ENCODE data around the gene MBD4.
A peak's percentile ranks its signal among the peaks of the same experiment; 100 is the strongest.
"Not testable (repeated sequence)": the region's sequence is repeated elsewhere in the genome, so short reads cannot be mapped to it uniquely, and the experiment has no call there.

The MBD4 gene

DNA sequence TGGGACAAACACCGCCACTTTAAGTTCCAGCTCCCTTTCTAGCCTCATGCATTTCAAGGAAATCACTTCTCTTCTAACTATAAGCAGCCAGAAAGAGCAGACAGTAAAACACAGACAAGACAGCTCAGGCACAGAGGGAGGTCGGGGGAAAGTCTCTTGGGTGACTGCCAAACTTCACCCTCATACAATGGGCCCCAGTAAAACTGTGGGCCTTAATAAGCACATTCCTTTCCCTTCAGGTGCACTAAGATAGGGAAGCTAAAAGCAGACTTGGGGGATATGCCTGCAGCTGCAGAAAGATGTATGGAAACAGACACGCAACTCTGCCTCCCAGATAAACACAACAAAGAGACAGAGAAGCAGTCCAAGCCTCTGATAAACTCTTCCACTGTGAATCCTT lies 26.5 kb downstream of the MBD4 start:
- H3K27ac Mint-ChIP-seq; H3K4me1 Mint-ChIP-seq; DNase-seq (ENCODE audit: low spot score in 2 of 2); H3K4me3 Mint-ChIP-seq; ATAC-seq; H3K9me3 Mint-ChIP-seq; H3K36me3 Mint-ChIP-seq: not testable (repeated sequence)

DNA sequence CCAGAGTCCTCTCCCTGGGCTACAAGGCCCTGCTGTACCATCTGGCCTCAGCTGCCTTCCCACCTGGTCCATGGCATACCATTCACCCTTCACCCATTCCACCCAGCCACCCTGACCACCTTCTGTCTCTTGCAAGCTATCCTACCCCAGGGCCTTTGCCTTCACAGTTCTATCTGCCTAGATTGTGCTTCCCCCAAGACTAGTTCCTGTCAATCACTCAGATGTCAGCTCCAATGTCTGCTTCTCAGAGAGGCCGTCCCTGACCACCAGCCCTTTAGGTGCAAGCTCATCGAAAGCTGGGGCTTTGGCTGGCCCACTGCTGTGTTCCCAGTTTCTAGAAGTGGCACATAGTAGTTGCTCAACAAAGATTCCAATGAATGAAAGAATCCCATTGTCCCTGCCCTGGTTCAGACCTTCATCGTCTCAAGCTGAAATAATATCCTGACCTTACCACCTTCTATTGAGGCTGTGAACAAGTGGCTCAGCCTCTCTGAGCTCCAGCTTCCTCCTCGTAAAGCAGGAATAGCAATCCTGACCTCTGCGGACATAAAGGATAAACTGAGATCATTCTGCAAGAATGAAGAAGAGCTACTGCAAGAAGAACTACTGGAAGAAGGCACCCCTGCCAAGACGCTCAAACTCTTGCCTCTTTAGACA lies 27.1 kb downstream of the MBD4 start:
- no peaks in the 10 kb centered on the region for H3K4me1 Mint-ChIP-seq
- H3K27ac Mint-ChIP-seq: no peak overlapping the region
- ATAC-seq: no peak
- no peak overlapping the region for H3K4me3 Mint-ChIP-seq
- no peaks in the 10 kb centered on the region for H3K36me3 Mint-ChIP-seq
- no peak for DNase-seq (ENCODE audit: low spot score in 2 of 2)
- no peaks in the 10 kb centered on the region for H3K9me3 Mint-ChIP-seq

DNA sequence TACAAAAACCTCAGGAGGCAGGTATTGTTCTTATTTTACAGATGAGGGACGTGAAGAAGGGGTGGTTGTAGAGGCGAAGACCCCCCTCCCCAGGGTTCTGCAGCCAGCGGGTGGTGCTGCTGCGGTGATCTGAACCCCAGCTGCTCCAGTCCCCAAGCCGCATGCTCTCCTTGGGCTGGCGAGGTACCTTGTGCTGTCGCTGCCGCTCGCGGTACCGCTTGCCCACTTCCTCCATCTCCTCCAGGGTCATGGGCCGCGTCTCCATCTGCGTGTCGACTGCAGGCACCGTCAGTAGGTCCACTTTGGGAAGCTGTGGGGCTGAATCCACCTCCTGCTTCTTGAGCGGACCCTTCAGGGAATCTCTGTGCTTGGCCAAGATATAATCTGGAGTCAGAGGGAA lies 28.8 kb downstream of the MBD4 start:
- no peak overlapping the region for H3K27ac Mint-ChIP-seq
- H3K36me3 Mint-ChIP-seq: no peaks in the 10 kb centered on the region
- no peaks in the 10 kb centered on the region for H3K9me3 Mint-ChIP-seq
- DNase-seq (ENCODE audit: low spot score in 2 of 2) (no peak), ATAC-seq (no peak)
- H3K4me1 Mint-ChIP-seq: no peaks in the 10 kb centered on the region
- H3K4me3 Mint-ChIP-seq: no peak overlapping the region

DNA sequence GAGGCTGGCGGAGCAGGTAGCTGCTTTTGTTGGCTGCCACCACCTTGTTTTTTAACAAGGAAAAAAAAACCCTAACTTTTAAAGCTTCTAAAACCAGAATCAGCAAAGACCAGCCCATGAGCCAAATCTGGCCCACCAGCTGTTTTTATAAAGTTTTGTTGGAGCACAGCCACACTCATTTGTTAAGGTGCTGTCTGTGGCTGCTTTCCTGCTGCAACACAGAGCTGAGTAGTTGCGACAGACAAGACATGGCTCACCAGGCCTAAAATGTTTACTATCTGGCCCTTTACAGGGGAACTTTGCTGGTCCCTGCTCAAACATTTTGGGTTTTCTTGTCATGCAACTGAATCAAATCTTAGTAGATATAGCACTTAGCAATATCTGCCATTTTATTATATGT lies 30.2 kb downstream of the MBD4 start:
- H3K36me3 Mint-ChIP-seq: no peaks in the 10 kb centered on the region
- no peak for ATAC-seq
- DNase-seq (ENCODE audit: low spot score in 2 of 2): no peak
- H3K4me3 Mint-ChIP-seq: no peak overlapping the region
- no peak overlapping the region for H3K27ac Mint-ChIP-seq
- no peaks in the 10 kb centered on the region for H3K9me3 Mint-ChIP-seq
- no peaks in the 10 kb centered on the region for H3K4me1 Mint-ChIP-seq

DNA sequence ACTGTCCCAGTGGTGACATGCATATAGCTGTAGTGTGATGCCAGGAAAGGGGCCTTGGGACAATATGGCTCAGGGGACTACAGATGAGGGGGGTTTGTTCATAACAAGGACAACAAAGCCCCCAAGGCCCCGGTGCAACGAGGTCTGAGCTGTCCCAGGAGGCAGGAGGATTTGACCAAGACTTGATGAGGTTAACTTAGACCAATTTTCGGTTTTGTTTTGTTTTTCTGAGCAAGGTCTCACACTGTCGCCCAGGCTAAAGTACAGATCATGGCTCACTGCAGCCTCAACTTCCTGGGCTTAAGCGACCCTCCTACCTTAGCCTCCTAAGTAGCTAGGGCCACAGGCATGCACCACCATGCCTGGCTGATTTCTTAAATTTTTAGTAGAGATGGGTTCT lies 35.1 kb downstream of the MBD4 start:
- H3K4me1 Mint-ChIP-seq: no peaks in the 10 kb centered on the region
- DNase-seq (ENCODE audit: low spot score in 2 of 2) (no peak), ATAC-seq (no peak)
- H3K4me3 Mint-ChIP-seq: no peak overlapping the region
- no peaks in the 10 kb centered on the region for H3K36me3 Mint-ChIP-seq
- H3K9me3 Mint-ChIP-seq: no peaks in the 10 kb centered on the region
- H3K27ac Mint-ChIP-seq: no peak overlapping the region

DNA sequence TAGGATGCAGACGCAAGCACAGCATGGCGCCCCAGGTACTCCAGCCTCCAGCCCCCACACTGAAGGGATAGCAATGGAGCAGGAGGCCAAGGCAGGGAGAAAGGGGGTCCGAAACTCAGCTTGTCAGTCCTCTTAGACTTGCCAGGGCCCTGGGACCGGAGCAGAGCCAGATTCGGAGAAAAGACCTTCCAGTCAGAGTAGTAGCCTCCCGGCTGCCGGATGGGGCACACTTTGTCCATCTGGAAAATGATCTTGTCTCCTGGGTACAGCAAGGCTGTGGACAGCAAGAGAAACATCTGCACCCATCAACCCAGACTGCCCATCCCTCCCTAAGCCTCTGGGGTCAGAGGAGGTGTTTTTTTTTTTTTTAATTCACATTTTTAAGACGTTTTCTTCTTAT lies 35.6 kb downstream of the MBD4 start:
- H3K9me3 Mint-ChIP-seq: no peaks in the 10 kb centered on the region
- no peak for DNase-seq (ENCODE audit: low spot score in 2 of 2)
- no peaks in the 10 kb centered on the region for H3K4me1 Mint-ChIP-seq
- H3K36me3 Mint-ChIP-seq: no peaks in the 10 kb centered on the region
- no peak overlapping the region for H3K27ac Mint-ChIP-seq
- H3K4me3 Mint-ChIP-seq: no peak overlapping the region
- ATAC-seq: no peak

DNA sequence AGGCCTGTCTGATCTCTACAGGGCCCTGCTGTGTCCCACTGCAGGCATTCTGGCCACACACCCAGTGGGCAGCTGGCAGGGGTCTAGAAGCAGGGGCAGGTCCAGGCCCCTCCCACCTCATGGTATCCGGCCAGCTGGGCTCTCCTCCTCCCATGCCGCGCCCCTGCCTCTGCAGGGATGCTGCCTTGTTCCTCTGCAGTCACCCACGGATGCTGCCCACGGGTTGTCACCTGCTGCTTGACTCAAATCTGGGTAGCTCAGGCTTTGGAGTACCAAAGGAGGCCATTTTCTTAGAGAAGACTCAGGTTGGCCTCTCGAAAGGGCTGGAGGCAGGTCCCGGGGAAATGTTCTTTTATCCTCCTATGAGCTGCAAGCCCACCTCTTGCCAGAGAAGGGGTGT lies 36.3 kb downstream of the MBD4 start:
- Mint-ChIP-seq H3K27ac (no peak overlapping the region), H3K36me3 (no peaks in the 10 kb centered on the region), H3K4me3 (no peak overlapping the region), H3K4me1 (peaks cover 4% of the 10 kb centered on the region), H3K9me3 (no peaks in the 10 kb centered on the region)
- ATAC-seq: no peak
- DNase-seq (ENCODE audit: low spot score in 2 of 2): no peak

DNA sequence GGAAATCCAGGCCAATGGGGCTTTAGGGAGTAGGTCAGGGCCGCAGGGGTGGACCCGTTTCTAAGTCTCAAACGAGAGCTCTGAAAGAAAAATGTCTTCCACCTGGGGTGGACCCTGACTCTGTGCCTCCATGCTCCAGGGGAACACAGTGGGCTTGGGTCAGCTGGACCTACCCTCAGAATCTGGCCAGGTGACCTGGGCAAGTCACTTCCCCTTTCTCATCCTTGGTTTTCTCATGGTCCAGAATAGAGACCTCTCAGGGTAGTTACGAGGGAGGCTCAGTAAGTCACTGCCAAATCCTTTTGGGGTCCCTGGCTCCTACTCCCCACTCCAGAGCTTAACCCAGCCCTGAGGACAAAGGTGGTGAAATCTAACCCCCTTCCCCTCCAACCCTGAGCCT lies 37.1 kb downstream of the MBD4 start:
- Mint-ChIP-seq H3K27ac (no peak overlapping the region), H3K36me3 (peaks cover 2% of the 10 kb centered on the region), H3K4me3 (no peak overlapping the region), H3K4me1 (peaks cover 12% of the 10 kb centered on the region), H3K9me3 (no peaks in the 10 kb centered on the region)
- no peak for DNase-seq (ENCODE audit: low spot score in 2 of 2)
- ATAC-seq: no peak

DNA sequence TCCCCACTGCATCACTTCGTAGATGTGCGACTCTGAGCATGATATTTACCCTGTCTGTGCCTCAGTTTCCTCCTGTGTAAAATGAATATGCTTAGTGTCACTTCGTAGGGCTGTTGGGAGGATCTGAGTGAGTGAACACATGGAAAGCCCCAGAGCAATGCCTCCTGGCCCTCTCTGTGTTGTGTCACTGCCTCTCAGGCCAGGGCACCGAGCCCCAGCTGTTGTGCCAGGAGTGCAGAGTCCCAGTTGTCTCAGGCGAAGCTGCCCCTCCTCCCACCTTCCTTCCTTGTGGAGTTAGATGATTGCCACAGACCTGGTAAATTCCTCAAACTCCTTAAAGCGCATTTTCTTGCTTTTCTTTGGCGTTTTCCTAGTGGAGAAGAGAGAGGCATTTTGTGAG lies 37.5 kb downstream of the MBD4 start:
- Mint-ChIP-seq H3K9me3 (no peaks in the 10 kb centered on the region), H3K36me3 (peaks cover 6% of the 10 kb centered on the region), H3K4me3 (no peak overlapping the region), H3K4me1 (peaks cover 16% of the 10 kb centered on the region), H3K27ac (no peak overlapping the region)
- DNase-seq (ENCODE audit: low spot score in 2 of 2) (no peak), ATAC-seq (no peak)

DNA sequence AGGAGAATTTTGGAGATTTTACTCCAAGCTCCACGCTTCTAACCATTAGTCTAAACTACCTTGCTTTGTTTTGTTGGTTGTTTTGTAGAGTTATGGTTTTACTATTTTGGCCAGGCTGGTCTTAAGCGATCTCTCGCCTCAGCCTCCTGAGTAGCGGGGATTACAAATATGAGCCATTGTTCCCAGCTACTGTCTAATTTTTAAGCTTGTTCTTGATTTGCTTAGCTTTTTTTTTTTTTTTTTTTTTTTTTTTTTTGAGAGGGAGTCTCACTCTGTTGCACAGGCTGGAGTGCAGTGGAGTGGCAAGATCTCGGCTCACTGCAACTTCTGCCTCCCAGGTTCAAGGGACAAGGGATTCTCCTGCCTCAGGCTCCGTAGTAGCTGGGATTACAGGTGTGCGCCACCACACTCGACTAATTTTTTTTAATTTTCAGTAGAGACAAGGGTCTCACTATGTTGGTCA lies 39.8 kb downstream of the MBD4 start:
- Mint-ChIP-seq H3K4me1 (peaks cover 28% of the 10 kb centered on the region), H3K27ac (peak overlapping the region; percentile 98), H3K36me3 (peaks cover 29% of the 10 kb centered on the region), H3K9me3 (no peaks in the 10 kb centered on the region), H3K4me3 (peak overlapping the region; percentile 92)
- ATAC-seq (peak; percentile 36), DNase-seq (ENCODE audit: low spot score in 2 of 2) (no peak)

DNA sequence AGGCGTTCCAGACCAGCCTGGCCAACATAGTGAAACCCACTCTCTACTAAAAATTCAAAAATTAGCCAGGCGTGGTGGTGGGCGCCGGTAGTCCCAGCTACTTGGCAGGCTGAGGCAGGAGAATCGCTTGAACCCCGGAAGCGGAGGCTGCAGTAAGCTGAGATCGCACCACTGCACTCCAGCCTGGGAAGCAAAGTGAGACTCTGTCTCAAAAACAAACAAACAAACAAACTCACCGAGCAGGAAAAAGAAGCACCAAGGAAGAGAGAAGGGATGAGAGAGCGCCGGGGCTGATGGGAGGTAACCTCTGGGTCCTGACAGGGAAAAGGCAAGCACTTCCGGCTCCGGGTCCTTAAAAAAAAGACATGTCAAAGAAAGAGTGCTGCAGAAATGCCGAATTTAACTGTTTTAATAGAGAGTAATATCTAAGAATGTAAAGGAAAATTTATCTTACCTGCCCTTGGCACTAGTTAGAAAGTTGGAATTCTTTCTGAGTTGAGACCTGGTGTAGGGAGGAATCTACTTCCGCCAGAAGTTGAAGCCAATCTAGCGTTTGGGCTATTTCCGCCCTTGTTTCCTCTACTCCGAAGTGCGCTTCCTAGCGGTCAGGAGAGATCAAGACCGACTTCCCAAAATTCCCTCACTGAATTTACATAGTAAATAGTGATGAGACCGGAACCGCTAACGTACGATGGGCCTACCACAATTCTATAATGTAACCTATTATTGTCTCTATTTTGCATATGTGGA lies 40.4 kb downstream of the MBD4 start:
- Mint-ChIP-seq H3K36me3 (peaks cover 35% of the 10 kb centered on the region), H3K4me1 (peaks cover 33% of the 10 kb centered on the region), H3K9me3 (no peaks in the 10 kb centered on the region), H3K27ac (peak overlapping the region; percentile 98), H3K4me3 (peak overlapping the region; percentile 92)
- ATAC-seq (peak; percentile 81), DNase-seq (ENCODE audit: low spot score in 2 of 2) (peak; percentile 38 to 82)

DNA sequence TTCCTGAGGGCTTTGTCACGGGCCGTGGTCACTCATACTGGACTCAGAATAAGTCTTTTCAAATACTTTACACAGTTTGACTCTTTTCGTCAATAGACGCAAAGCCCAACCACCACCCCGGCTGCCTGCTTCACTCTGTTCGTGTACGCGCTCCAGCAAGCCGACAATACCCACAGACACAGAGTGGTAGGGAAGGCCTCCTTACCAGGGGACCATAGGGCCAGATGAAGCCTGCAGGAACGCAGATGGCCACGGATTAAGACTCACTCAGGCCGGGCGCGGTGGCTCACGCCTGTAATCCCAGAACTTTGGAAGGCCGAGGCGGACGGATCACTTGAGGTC lies 41.0 kb downstream of the MBD4 start:
- ATAC-seq: peak; percentile 43
- peaks cover 33% of the 10 kb centered on the region for H3K4me1 Mint-ChIP-seq
- peak overlapping the region; percentile 98 for H3K27ac Mint-ChIP-seq
- H3K4me3 Mint-ChIP-seq: peak overlapping the region; percentile 92
- peaks cover 39% of the 10 kb centered on the region for H3K36me3 Mint-ChIP-seq
- peak in 1 of 2 donors; percentile 60 for DNase-seq (ENCODE audit: low spot score in 2 of 2)
- H3K9me3 Mint-ChIP-seq: no peaks in the 10 kb centered on the region

DNA sequence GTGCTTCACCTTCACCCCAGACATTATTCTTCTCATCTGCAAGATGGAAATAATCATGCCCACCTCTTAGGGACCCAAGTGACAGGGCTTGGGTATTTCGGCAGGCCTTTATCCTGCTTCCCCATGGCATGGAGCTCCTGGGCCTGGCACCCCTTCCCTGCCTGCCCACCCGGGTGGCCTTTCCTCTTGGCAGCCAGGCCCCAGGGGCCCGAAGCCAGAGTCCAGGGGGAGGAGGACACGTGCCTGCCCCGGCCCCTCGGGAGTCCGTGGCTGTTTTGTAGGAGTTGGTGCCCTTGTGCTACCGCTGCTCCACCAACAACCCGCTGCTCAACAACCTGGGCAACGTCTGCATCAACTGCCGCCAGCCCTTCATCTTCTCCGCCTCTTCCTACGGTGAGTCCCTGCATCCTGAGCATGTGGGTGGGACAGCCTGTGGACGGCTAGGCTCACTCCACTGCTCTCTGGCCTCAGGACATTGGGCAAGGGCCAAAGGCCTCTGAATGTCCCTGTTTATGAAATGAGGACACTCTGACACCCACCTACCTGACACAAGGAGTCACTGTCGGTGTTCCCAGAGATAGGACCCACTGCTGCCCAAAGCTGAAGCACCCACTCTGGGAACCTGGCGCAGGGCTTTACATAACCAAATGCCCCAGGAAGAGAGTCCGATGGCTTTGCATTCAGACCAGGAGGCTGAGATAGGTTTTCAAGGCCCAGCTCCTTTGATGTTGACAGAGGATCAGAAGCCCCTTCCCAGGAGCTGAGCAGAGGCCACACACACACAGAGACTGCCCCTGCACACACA lies 45.8 kb downstream of the MBD4 start:
- H3K4me1 Mint-ChIP-seq: peaks cover 33% of the 10 kb centered on the region
- H3K27ac Mint-ChIP-seq; ATAC-seq; H3K4me3 Mint-ChIP-seq; DNase-seq (ENCODE audit: low spot score in 2 of 2); H3K9me3 Mint-ChIP-seq: not testable (repeated sequence)
- peaks cover 79% of the 10 kb centered on the region for H3K36me3 Mint-ChIP-seq

DNA sequence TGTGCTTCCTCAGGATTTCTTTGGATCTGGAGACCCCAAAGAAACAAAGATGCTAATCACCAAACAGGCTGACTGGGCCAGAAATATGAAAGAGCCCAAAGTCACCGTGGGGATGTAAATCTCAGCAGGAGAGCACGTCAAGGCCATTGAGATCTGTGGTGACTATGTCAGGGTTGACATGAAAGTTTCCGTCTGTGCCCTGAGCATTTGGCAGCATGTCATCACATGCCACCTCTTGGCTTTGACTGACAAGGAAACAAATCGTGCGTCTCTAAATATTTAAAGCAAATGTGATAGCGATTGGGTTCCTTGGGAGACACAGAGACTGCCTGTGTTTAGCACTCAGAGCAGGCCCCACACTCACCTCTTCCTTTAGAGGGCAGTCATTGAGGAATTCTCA lies 46.5 kb downstream of the MBD4 start:
- peaks cover 81% of the 10 kb centered on the region for H3K36me3 Mint-ChIP-seq
- no peak overlapping the region for H3K27ac Mint-ChIP-seq
- H3K4me3 Mint-ChIP-seq: no peak overlapping the region

DNA sequence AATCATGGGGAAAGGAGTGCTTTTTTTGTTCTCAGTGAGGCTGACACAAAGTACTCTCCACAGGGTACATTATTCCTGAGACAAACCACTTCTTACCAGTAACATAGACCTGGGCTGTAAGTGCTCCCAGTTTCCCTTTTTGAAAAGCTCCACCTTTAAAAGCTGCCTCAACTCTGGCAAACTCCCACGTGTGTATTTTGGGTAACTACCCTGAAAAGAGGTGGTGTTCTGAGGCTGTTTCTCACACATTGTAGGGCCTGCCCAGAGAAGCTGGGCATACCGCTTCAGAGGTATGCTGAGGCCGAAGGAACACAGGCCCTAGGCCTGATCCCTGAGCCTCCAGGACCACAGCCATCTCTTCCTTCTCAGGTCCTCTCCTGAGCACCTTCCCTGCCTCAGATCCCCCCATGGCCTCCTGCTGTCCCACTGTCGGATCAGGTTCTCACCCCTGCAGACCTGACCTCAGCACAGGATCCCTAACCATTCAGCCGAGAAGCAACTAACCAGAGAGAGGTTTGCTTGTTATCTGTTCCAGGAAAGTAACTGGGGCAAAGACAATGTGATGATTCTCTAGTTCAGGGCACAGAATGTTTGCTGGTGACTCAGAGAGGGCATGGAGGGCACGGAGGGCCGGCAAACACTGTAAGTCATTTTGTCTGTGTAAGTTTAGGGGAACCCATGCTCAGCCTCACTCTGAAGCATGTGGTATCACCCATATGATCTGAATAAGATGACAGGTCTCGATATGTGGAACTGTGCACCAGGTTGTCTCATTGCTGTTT lies 47.5 kb downstream of the MBD4 start:
- peak overlapping the region; percentile 56 for H3K27ac Mint-ChIP-seq
- H3K36me3 Mint-ChIP-seq: peaks cover 83% of the 10 kb centered on the region
- not testable (repeated sequence) for H3K4me3 Mint-ChIP-seq; H3K9me3 Mint-ChIP-seq; DNase-seq (ENCODE audit: low spot score in 2 of 2)
- peak; percentile 4 for ATAC-seq
- peaks cover 18% of the 10 kb centered on the region for H3K4me1 Mint-ChIP-seq

More for the DNA sequence above, 46.5 kb downstream of the MBD4 start:
- Mint-ChIP-seq H3K4me1 (peaks cover 27% of the 10 kb centered on the region), H3K9me3 (no peaks in the 10 kb centered on the region)
- no peak for ATAC-seq
- no peak for DNase-seq (ENCODE audit: low spot score in 2 of 2)
